Uterus (tissue), 4 donors: Measurements from ENCODE around the gene EPHB2. TPM values are rescaled to one million over a fixed set of nuclear protein-coding genes. Genes with fewer than 3 reads are reported as not detected.
"Not testable (repeated sequence)": the region's sequence is repeated elsewhere in the genome, so short reads cannot be mapped to it uniquely, and the experiment has no call there.

ENCODE experiments used
- DNase-seq, 2 donors: peaks; one replicate each; pipeline ENCODE4 v3.0.0-alpha.2; 2019 to 2020
- H3K27ac ChIP-seq, 2 donors: fragments of 200-600 bp; sonication (generic); 1 replicate in 1 of 2; 2 replicates in 1 of 2; pipeline ENCODE4 v1.5.1; 2016 to 2018
- H3K27me3 ChIP-seq, 2 donors: fragments of 200-600 bp; sonication (generic); one replicate each; pipeline ENCODE4 v1.5.1; 2018 to 2019; ENCODE audit warnings: control low read depth in 1 of 2
- H3K36me3 ChIP-seq, 2 donors: fragments of 200-600 bp; sonication (generic); one replicate each; pipeline ENCODE4 v1.5.1; 2019; ENCODE audit warnings: control low read depth in 1 of 2
- H3K4me1 ChIP-seq, 2 donors: fragments of 200-600 bp; sonication (generic); one replicate each; pipeline ENCODE4 v1.5.1; 2018 to 2019; ENCODE audit warnings: control low read depth in 1 of 2
- H3K4me3 ChIP-seq, 2 donors: fragments of 200-600 bp; sonication (generic); 1 replicate in 1 of 2; 2 replicates in 1 of 2; pipeline ENCODE4 v1.5.1; 2018 to 2019; ENCODE audit warnings: mild to moderate bottlenecking in 1 of 2
- H3K9me3 ChIP-seq, 2 donors: fragments of 200-600 bp; sonication (generic); one replicate each; pipeline ENCODE4 v1.5.1; 2019; ENCODE audit warnings: control low read depth in 1 of 2
- POLR2A ChIP-seq, 2 donors: fragments of 450-650 bp; IDR thresholded peaks; one replicate each; pipeline ENCODE4 v1.6.1; 2016; ENCODE audit warnings: antibody characterized with exemption in 2 of 2, mild to moderate bottlenecking in 1 of 2, moderate library complexity in 1 of 2
- intact Hi-C: fragments of 100-400 bp; cut with DNase I; formaldehyde crosslinking; loops from one replicate; pipeline ENCODE4 v1.15.1; 2023; ENCODE audit warnings: low total_unique reads
- total RNA-seq, 4 donors: library from RNA; depleted of rRNA in 3 of 4; stranded (reverse); fragments of >200 nt in 3 of 4; gene quantifications; one replicate each; pipeline versions ENCODE4 v1.1.0 to v1.2.4, GENCODE V29; 2014 to 2023
- TF ChIP-seq, protein P1 (sequence below), 4 experiments: fragments of 200-600 bp in 2 of 4; fragments of 450-650 bp in 2 of 4; sonication (generic) in 2 of 4; IDR thresholded peaks; one replicate each; pipeline ENCODE4 v1.5.1; 2016 to 2019; ENCODE audit warnings: antibody characterized with exemption in 4 of 4, mild to moderate bottlenecking in 2 of 4, moderate library complexity in 1 of 4
- donor health status: DM: yes; HTN: yes; CAD: no.

EPHB2 gene
- total RNA-seq, 4 donors from 2014 or later: under 0.01 to 49.6 (median 2.2) TPM

DNA sequence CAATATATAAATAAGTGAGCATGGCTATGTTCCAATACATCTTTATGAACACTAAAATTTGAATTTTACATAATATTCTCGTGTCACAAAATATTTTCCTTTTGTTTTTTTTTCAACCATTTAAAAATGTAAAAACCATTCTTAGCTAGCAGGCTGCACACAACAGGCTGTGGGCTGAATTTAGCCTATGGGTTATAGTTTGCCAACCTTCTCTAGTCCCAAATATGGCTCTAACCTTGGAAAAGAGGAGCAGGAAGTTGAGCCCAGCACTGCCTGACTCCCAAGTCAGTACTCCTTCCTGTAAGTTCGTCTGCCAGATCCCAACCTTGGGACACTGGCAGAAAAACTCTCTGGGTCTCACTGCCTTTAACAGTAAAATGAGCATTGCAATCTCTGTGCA is 44.2 kb upstream of the EPHB2 start:
- Histone ChIP-seq H3K27ac (no peak overlapping the region), H3K9me3 (no peaks in the 10 kb centered on the region), H3K4me1 (no peaks in the 10 kb centered on the region), H3K27me3 (no peaks in the 10 kb centered on the region), H3K36me3 (no peaks in the 10 kb centered on the region), H3K4me3 (no peak overlapping the region)
- no peak for TF ChIP-seq POLR2A (IDR thresholded peaks at IDR 0.05)
- TF ChIP-seq, protein P1, sequence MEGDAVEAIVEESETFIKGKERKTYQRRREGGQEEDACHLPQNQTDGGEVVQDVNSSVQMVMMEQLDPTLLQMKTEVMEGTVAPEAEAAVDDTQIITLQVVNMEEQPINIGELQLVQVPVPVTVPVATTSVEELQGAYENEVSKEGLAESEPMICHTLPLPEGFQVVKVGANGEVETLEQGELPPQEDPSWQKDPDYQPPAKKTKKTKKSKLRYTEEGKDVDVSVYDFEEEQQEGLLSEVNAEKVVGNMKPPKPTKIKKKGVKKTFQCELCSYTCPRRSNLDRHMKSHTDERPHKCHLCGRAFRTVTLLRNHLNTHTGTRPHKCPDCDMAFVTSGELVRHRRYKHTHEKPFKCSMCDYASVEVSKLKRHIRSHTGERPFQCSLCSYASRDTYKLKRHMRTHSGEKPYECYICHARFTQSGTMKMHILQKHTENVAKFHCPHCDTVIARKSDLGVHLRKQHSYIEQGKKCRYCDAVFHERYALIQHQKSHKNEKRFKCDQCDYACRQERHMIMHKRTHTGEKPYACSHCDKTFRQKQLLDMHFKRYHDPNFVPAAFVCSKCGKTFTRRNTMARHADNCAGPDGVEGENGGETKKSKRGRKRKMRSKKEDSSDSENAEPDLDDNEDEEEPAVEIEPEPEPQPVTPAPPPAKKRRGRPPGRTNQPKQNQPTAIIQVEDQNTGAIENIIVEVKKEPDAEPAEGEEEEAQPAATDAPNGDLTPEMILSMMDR (IDR thresholded peaks at IDR 0.05): no peak
- intact Hi-C loops: no loop called here
- no peak for DNase-seq

DNA sequence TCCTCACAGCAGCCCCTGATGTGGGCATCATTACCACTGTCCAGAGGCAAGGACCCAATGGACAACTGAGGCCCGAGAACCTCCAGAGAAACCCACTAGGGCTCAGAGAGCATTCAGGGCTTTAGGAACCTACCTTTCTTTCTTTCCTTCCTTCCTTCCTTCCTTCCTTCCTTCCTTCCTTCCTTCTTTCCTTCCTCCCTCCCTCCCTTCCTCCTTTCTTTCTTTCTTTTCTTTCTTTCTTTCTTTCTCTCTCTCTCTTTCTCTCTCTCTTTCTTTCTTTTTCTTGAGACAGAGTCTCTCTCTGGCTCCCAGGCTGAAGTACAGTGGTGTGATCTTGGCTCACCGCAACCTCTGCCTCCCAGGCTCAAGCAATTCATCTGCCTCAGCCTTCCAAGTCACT is 41.8 kb upstream of the EPHB2 start:
- intact Hi-C loops, H3K27me3 ChIP-seq, DNase-seq, H3K9me3 ChIP-seq, H3K4me1 ChIP-seq, H3K27ac ChIP-seq, H3K36me3 ChIP-seq, H3K4me3 ChIP-seq: not testable (repeated sequence)

DNA sequence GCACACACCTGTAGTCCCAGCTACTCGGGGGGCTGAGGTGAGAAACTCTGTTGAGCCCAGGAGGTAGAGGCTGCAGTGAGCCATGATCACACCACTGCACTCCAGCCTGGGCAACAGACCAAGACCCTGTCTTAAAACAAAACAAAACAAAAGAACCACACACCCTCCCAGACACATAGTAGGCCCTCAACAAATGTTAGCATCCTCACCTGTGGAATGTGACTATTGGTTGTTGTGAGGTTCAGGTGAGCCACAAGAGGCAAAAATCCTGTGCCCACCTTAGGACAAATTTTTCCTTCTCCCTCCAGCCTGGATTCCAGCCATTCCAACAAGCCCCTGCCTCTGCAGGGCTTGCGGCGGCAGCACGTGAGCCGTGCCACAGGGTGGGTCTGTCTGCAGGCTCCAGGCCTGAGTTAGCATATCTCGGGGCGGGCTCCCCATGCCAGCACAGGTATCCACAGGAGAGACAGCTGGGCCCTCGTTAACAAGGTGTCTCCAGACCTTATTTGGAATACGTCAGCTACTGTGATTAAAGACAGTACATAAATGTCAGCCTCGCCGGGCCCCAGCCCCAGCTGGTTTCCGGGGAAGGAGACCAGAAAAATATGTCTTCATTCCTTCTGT is 40.2 kb upstream of the EPHB2 start:
- Histone ChIP-seq H3K4me1 (no peaks in the 10 kb centered on the region), H3K27ac (no peak overlapping the region), H3K27me3 (no peaks in the 10 kb centered on the region), H3K4me3 (no peak overlapping the region), H3K9me3 (no peaks in the 10 kb centered on the region), H3K36me3 (no peaks in the 10 kb centered on the region)
- DNase-seq: no peak
- intact Hi-C loops: no loop called here
- no peak for TF ChIP-seq POLR2A (IDR thresholded peaks at IDR 0.05)
- TF ChIP-seq, protein P1 (IDR thresholded peaks at IDR 0.05): no peak

DNA sequence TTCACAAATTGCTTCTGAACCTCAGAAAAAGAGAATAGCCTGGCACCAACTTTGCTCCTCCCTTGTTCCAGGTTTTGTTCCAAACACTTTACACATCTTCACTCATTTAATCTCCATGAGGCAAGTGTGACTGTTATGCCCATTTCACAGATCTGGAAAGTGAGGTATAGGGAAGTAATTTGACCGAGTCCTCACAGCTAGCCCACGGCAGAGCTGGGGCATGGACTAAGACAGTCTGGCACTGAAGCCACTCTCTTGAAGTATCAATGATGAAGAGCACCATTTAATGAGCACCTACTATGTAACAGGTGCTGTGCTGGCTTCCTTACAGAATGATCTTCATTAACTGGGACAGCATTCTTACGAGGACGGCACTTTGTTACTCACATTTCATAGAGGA is 38.6 kb upstream of the EPHB2 start:
- no peaks in the 10 kb centered on the region for H3K27me3 ChIP-seq
- H3K4me3 ChIP-seq: no peak overlapping the region
- H3K27ac ChIP-seq: no peak overlapping the region
- H3K36me3 ChIP-seq: no peaks in the 10 kb centered on the region
- TF ChIP-seq, protein P1 (IDR thresholded peaks at IDR 0.05): no peak
- no peak for TF ChIP-seq POLR2A (IDR thresholded peaks at IDR 0.05)
- H3K9me3 ChIP-seq: no peaks in the 10 kb centered on the region
- intact Hi-C loops: no loop called here
- H3K4me1 ChIP-seq: no peaks in the 10 kb centered on the region
- no peak for DNase-seq

DNA sequence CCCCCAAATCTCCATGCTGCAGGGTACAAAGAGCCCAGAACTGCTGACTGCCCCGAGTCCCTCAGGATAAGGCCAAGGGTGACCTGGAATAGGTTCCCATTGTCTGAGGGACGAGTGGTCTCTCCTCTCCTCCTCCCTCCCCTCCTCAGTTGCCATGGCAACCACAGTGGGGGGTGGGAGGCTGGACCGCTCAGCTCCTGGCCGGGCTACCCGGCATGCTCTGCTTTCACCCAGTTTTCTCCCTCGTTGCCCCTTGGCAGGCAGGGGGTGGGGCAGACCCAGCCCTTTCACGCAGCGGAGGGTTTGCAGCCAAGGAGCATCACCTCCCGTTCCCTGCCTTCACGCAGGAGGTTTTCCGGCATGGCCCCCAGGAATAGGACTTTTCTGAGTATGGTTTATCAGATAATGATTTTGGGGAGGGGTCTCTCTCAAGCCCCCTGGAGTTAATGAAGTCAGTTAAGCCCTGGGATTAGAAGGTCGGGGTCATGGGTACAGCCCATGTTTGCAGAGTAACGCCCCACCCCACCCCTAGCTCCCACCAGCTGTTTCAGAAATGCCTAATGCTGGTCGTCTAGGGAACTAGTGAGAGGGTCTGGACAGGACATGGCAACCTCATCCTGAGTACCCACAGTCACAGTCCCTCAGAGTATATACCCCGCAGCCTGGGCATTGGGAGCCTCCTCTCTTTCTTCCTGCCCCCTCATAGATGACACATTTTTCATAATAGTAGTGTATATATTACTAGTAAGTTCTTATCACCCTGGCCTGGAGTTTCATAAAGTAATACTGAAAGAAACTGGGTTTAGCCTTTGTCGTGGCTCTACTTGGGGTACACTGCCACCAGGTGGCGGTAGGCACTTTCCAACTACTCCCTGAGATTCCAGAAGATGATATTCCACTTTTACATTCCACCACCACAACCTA is 36.9 kb upstream of the EPHB2 start:
- H3K27ac ChIP-seq: no peak overlapping the region
- no peak overlapping the region for H3K4me3 ChIP-seq
- DNase-seq: no peak
- H3K36me3 ChIP-seq: no peaks in the 10 kb centered on the region
- H3K27me3 ChIP-seq: no peaks in the 10 kb centered on the region
- intact Hi-C loops: no loop called here
- no peaks in the 10 kb centered on the region for H3K4me1 ChIP-seq
- no peak for TF ChIP-seq POLR2A (IDR thresholded peaks at IDR 0.05)
- TF ChIP-seq, protein P1 (IDR thresholded peaks at IDR 0.05): peak in 2 of 4 experiments; percentile 19 to 34
- no peaks in the 10 kb centered on the region for H3K9me3 ChIP-seq
